GM19193 (cell line): Measurements from ENCODE around the gene CAMSAP2.

Experiments
- POLR2A ChIP-seq: IDR thresholded peaks from 4 replicates; pipeline ENCODE4 v1.6.1; 2011; ENCODE audit not compliant: insufficient read depth, insufficient read length; ENCODE audit errors: extremely low read depth

Gene CAMSAP2

DNA sequence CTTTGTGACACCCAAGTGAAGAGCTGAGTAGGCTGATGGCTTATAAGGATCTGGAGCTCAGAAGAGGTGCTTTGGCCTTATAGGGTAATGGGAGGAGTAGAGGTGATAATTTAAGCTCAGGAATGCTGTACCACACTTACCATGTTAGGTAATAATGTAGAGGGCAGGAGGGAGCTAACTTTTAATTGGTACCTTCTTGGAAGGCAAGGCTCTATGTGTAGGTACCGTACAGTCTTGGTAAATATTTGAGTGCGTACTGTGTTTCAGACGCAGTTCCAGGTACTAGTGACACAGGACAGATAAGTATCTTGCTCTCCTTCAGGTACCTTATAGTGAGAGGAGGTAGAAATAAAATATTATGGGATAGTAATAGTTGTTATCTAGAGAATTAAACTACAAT lies 16.8 kb downstream of the CAMSAP2 start:
- no peak for TF ChIP-seq POLR2A

DNA sequence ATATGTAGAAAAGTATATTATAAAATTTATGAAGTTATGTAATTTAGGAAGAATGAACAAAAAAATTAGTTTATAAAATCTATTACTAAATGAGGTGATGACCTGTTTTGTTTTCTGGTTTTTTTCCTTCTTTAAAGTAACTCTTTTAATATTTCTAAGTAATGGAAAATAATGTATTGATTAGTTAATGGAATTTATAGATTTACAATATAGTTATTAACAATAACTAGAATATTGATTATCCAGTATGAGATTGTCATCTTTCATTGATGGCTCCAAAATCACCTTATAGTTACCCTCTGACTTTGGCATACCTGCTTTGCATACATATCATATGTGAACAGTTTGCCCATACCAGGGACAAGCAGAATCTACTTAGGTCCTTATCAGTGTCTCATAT lies 23.4 kb downstream of the CAMSAP2 start:
- no peak for TF ChIP-seq POLR2A

- no peak for TF ChIP-seq POLR2A
These were observed 28.6 kb downstream of the CAMSAP2 start for GRCh38 chr1:200767321-200767720.

GRCh38 chr1:200771625-200772555 lies 33.2 kb downstream of the CAMSAP2 start:
- TF ChIP-seq POLR2A = no peak

- TF ChIP-seq POLR2A = no peak
These were observed 35.6 kb downstream of the CAMSAP2 start for GRCh38 chr1:200774311-200774710.

- no peak for TF ChIP-seq POLR2A
These were observed 36.2 kb downstream of the CAMSAP2 start for GRCh38 chr1:200774735-200775444.

DNA sequence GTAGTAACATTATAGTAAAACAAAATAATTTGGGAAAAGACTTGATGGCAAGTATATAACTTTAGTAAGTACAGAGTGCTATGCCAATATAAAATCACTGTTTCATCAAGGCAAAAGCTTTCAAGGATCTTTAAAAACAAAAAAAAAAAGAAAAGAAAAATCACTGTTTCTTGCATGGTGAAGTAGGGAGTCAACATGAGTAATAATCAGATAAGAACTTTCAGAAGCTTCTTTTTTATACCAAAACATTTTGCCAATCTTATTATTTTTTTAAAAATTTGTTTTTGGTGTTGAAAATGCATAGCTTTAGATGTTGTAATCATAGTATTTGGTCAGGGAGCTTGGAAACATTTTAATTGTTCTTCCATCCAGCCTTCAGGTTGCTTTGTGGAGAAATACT lies 37.2 kb downstream of the CAMSAP2 start:
- no peak for TF ChIP-seq POLR2A

DNA sequence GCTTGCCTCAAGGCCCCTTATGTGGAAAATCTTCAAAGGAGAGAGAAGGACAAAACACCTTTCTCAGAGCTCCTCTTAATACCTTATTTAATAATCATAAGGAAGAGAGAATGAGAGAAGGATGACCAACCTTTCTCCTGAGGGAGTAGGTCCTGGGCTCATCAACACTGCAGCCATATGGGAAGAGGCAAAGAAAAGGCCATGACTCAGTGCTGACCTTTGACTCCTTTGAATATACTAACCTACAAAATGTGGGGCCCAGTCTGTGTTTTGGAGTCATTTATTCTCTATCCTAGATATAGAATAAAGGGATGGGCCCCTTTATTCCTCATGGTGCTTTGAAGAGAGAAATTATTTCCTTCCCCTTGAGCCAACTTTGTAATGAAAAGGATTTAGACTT lies 38.3 kb downstream of the CAMSAP2 start:
- TF ChIP-seq POLR2A = no peak

DNA sequence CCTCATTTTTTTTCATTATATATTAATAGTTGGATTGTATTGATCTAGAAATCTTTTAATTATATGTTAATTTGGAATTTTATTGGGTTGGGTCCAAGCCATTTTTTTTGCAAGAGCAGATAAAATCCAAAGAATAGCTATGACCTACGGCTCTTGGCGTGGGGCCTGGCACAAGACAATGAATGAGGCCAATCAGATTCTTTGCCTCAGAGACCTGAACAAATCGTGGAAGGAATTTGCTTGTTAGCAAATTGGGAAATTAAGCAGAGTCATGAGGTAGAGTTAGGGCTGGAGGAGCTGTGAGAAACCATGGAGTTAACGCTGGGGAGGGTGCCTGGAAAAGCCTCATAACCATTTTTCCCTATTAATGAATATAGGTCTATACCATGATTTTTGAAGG lies 40.1 kb downstream of the CAMSAP2 start:
- TF ChIP-seq POLR2A = no peak

GRCh38 chr1:200779326-200779725 lies 40.6 kb downstream of the CAMSAP2 start:
- no peak for TF ChIP-seq POLR2A

- TF ChIP-seq POLR2A = no peak
These were observed 42.1 kb downstream of the CAMSAP2 start for GRCh38 chr1:200780545-200781369.

GRCh38 chr1:200783926-200784325 lies 45.2 kb downstream of the CAMSAP2 start:
- TF ChIP-seq POLR2A = no peak

DNA sequence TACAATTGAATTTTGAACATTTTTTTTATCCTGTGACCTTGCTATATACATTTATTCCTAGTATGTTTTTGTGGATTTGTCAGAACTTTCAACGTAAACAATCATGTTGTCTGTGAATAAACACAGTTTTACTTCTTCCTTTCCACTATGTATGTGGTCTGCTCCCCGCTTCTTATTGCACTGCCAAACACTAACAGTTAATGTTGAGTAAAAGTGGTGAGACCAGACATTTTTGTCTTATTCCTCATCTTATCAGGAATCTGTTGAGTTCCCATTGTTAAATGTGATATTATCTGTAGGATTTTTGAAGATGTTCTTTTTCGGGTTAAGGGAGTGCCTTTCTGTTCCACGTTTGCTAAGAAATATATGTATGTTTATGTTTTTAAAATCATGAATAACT lies 45.9 kb downstream of the CAMSAP2 start:
- TF ChIP-seq POLR2A = no peak

- no peak for TF ChIP-seq POLR2A
These were observed 48.1 kb downstream of the CAMSAP2 start for GRCh38 chr1:200786788-200787187.

- no peak for TF ChIP-seq POLR2A
These were observed 49.2 kb downstream of the CAMSAP2 start for GRCh38 chr1:200787896-200788387.
